OCI-LY7 (cell line): ENCODE data around the gene TSSK3. TPM values are rescaled to one million over a fixed set of nuclear protein-coding genes. Genes with fewer than 3 reads are reported as not detected.
A peak's percentile ranks its signal among the peaks of the same experiment; 100 is the strongest.
"Not testable (repeated sequence)": the region's sequence is repeated elsewhere in the genome, so short reads cannot be mapped to it uniquely, and the experiment has no call there.

ENCODE experiments used
- BruUV-seq: library from RNA; stranded (reverse); fragments of 400-500 nt; replicated peaks from 2 replicates; lab custom pipeline; 2021; lab: Mats Ljungman, UMichigan
- CTCF ChIA-PET: fragments of 300-600 bp; sonication (Branson Sonifier 250); formaldehyde crosslinking; loops from one replicate; lab custom pipeline; 2022; ENCODE audit warnings: antibody characterized with exemption; ENCODE audit not compliant: unreplicated experiment; lab: Charles Lee
- POLR2A ChIA-PET: fragments of 300-600 bp; sonication (Branson Sonifier 250); formaldehyde crosslinking; loops from one replicate; lab custom pipeline; 2022; ENCODE audit warnings: antibody characterized with exemption; lab: Charles Lee
- DNase-seq: peaks from one replicate; pipeline ENCODE4 v3.0.0-alpha.2; 2015; ENCODE audit warnings: low spot score
- H2AFZ ChIP-seq: fragments of 200-600 bp; sonication (generic), shearing (Covaris generic); 2 replicates; pipeline ENCODE4 v1.6.1; 2014; ENCODE audit warnings: mild to moderate bottlenecking, antibody characterized with exemption, low read length, moderate library complexity
- H3K27ac ChIP-seq: fragments of 200-600 bp; sonication (generic); 2 replicates; pipeline ENCODE4 v1.5.1; 2014; ENCODE audit warnings: mixed run types, low read depth, mild to moderate bottlenecking, moderate library complexity, low read length, inconsistent platforms; ENCODE audit not compliant: poor library complexity, severe bottlenecking
- H3K36me3 ChIP-seq: fragments of 200-600 bp; sonication (generic); 2 replicates; pipeline ENCODE4 v1.6.1; 2014; ENCODE audit warnings: mild to moderate bottlenecking, antibody characterized with exemption, low read length, moderate library complexity, mixed read lengths; ENCODE audit not compliant: insufficient read depth
- H3K4me1 ChIP-seq: fragments of 200-600 bp; sonication (generic); 2 replicates; pipeline ENCODE4 v1.5.1; 2014; ENCODE audit warnings: mild to moderate bottlenecking, low read length; ENCODE audit not compliant: insufficient read depth, poor library complexity, severe bottlenecking
- H3K4me2 ChIP-seq: fragments of 200-600 bp; sonication (generic); 2 replicates; pipeline ENCODE4 v1.6.1; 2014; ENCODE audit warnings: mild to moderate bottlenecking, low read length
- H3K4me3 ChIP-seq: fragments of 200-600 bp; sonication (generic); 2 replicates; pipeline ENCODE4 v1.5.1; 2014; ENCODE audit warnings: mild to moderate bottlenecking, low read depth, low read length; ENCODE audit not compliant: poor library complexity, severe bottlenecking
- H3K79me2 ChIP-seq: fragments of 200-600 bp; sonication (generic); 2 replicates; pipeline ENCODE4 v1.6.1; 2016; ENCODE audit warnings: low read depth, mild to moderate bottlenecking, low read length, moderate library complexity, mixed read lengths; ENCODE audit not compliant: insufficient read depth
- H3K9me2 ChIP-seq: fragments of 200-600 bp; sonication (generic); 2 replicates; pipeline ENCODE4 v1.6.1; 2016; ENCODE audit warnings: mild to moderate bottlenecking, low read length, mixed read lengths; ENCODE audit not compliant: insufficient read depth
- H3K9me3 ChIP-seq: fragments of 200-600 bp; sonication (generic); 2 replicates; pipeline ENCODE4 v1.6.1; 2014; ENCODE audit warnings: mild to moderate bottlenecking, mixed run types, low read length, mixed read lengths
- H4K20me1 ChIP-seq: fragments of 200-600 bp; sonication (generic); 2 replicates; pipeline ENCODE4 v1.6.1; 2014; ENCODE audit warnings: mild to moderate bottlenecking, antibody characterized with exemption, low read length, moderate library complexity, mixed read lengths; ENCODE audit not compliant: insufficient read depth
- EZH2phosphoT487 ChIP-seq: fragments of 200-600 bp; sonication (generic); IDR thresholded peaks from 2 replicates; pipeline ENCODE4 v1.6.1; 2018; ENCODE audit warnings: low read depth, borderline replicate concordance, mild to moderate bottlenecking, mixed run types, antibody characterized with exemption, low read length, moderate library complexity, mixed read lengths
- intact Hi-C: fragments of 100-400 bp; cut with micrococcal nuclease; formaldehyde crosslinking; loops from one replicate; pipeline ENCODE4 v1.10.0; 2022; ENCODE audit not compliant: unreplicated experiment
- total RNA-seq, 2 experiments: library from RNA; depleted of rRNA in 1 of 2; stranded (reverse); fragments of >200 nt in 1 of 2; shearing (Covaris generic) in 1 of 2; gene quantifications; 2 replicates each; pipeline ENCODE4 v1.2.3, GENCODE V29; 2014 to 2022
- TF ChIP-seq, protein P1 (sequence below): fragments of 200-600 bp; sonication (generic); conservative IDR thresholded peaks from 2 replicates; pipeline ENCODE4 v1.5.1; 2014; ENCODE audit warnings: mild to moderate bottlenecking, antibody characterized with exemption, low read length, moderate library complexity, mixed read lengths

Gene TSSK3
- total RNA-seq, 2 experiments from 2014 or later = 2.0 to 7.8 TPM

DNA sequence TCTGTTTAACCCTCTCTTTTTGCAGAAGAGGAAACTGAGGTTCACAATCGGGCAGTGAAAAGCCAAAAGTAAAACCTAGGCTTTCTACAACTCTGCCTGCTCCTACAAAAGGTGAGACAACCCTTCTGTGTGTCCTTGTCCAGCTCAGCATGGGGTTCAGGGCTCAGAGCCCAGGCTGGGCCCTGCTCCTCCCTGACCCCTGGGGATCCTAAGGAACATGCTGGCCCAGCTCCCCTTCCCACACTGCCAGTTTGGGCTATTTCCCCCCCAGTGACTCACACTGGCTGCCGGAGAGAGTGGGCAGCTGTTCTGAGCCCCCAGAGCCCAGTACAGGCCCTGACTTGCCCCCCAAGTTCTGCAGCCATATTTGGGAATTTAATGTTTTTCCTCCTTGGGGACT lies 8.9 kb upstream of the TSSK3 start:
- BruUV-seq = TSS peak; percentile 30
- H3K4me1 ChIP-seq = peaks cover 38% of the 10 kb centered on the region

DNA sequence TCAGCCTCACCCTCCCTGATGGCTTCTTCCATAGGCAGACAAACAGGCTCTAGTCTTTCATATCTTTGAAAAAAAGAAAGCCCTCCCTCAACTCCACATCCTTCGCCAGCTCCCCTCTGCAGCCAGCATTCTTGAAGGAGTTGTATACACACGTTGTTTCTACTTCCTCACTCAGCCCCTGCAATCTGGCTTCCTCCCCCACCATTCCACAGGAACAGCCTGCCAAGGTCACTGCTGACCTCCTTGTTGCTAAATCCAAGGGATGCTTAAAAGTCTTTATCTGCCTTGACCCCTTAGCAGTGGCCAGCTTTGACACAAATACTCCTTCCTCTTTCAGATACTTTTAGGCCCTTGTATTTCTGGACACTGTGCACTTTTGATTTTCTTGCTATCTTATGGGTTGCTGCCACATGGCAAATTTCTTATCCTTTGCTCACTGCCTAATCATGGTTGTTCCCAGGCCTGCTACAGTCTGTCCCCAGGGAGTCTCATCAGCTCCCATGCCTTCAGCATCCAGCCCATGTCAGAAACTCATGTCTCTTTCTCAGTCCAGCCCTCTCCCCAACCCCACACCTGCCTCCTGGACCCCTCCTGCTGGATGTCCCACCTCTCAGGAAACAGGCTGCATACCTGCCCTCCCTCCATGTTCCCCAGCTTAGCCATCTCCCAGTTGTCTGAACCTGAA lies 8.3 kb upstream of the TSSK3 start:
- intact Hi-C loops = no loop called here
- DNase-seq = no peak
- H3K4me3 ChIP-seq = no peak overlapping the region
- H3K36me3 ChIP-seq = no peaks in the 10 kb centered on the region
- ChIA-PET POLR2A (interaction anchor here (0.5 kb wide), 1 partner anchor 675 kb away, joined by 4 read pairs; no protein-coding TSS in a partner anchor), CTCF (interaction anchor here (1.1 kb wide), 1 partner anchor 11 kb away, joined by 3 read pairs; no protein-coding TSS in a partner anchor)
- peaks cover 8% of the 10 kb centered on the region; the same call in 1 of the 2 replicates for H3K9me3 ChIP-seq
- TF ChIP-seq EZH2phosphoT487 = no peak
- TF ChIP-seq, protein P1, sequence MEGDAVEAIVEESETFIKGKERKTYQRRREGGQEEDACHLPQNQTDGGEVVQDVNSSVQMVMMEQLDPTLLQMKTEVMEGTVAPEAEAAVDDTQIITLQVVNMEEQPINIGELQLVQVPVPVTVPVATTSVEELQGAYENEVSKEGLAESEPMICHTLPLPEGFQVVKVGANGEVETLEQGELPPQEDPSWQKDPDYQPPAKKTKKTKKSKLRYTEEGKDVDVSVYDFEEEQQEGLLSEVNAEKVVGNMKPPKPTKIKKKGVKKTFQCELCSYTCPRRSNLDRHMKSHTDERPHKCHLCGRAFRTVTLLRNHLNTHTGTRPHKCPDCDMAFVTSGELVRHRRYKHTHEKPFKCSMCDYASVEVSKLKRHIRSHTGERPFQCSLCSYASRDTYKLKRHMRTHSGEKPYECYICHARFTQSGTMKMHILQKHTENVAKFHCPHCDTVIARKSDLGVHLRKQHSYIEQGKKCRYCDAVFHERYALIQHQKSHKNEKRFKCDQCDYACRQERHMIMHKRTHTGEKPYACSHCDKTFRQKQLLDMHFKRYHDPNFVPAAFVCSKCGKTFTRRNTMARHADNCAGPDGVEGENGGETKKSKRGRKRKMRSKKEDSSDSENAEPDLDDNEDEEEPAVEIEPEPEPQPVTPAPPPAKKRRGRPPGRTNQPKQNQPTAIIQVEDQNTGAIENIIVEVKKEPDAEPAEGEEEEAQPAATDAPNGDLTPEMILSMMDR = no peak
- no peak overlapping the region for H2AFZ ChIP-seq
- no peak overlapping the region for H3K4me2 ChIP-seq
- H3K79me2 ChIP-seq = no peaks in the 10 kb centered on the region
- no peaks in the 10 kb centered on the region for H4K20me1 ChIP-seq
- no peak overlapping the region for H3K27ac ChIP-seq
- H3K9me2 ChIP-seq = no peaks in the 10 kb centered on the region
- peaks cover 35% of the 10 kb centered on the region for H3K4me1 ChIP-seq
- no TSS peak for BruUV-seq

More for the DNA sequence above, 8.9 kb upstream of the TSSK3 start:
- POLR2A ChIA-PET = interaction anchor here (0.7 kb wide), 1 partner anchor 31 kb away, joined by 4 read pairs; no protein-coding TSS in a partner anchor
- CTCF ChIA-PET = interaction anchor here (1.1 kb wide), 1 partner anchor 11 kb away, joined by 3 read pairs; no protein-coding TSS in a partner anchor
- H3K79me2 ChIP-seq = no peaks in the 10 kb centered on the region
- peaks cover 8% of the 10 kb centered on the region; the same call in 1 of the 2 replicates for H3K9me3 ChIP-seq
- H3K27ac ChIP-seq = no peak overlapping the region
- no peaks in the 10 kb centered on the region for H3K36me3 ChIP-seq
- no peak for TF ChIP-seq EZH2phosphoT487
- TF ChIP-seq, protein P1 = no peak
- H3K4me3 ChIP-seq = no peak overlapping the region
- H3K4me2 ChIP-seq = no peak overlapping the region; the same call in 1 of the 2 replicates
- no peak overlapping the region for H2AFZ ChIP-seq
- intact Hi-C loops = no loop called here
- no peak for DNase-seq
- no peaks in the 10 kb centered on the region for H4K20me1 ChIP-seq
- H3K9me2 ChIP-seq = no peaks in the 10 kb centered on the region

- intact Hi-C loops, H2AFZ ChIP-seq, DNase-seq, CTCF ChIA-PET, H3K9me3 ChIP-seq, H3K9me2 ChIP-seq, H3K27ac ChIP-seq, H3K4me3 ChIP-seq, H3K79me2 ChIP-seq, H4K20me1 ChIP-seq, H3K36me3 ChIP-seq, BruUV-seq, H3K4me2 ChIP-seq: not testable (repeated sequence)
- POLR2A ChIA-PET = interaction anchor here (0.5 to 0.6 kb wide), 2 partner anchors 247 to 294 kb away, joined by 3 read pairs; no protein-coding TSS in a partner anchor
- peaks cover 40% of the 10 kb centered on the region for H3K4me1 ChIP-seq
Measured at GRCh38 chr1:32355778-32356177, 6.6 kb upstream of the TSSK3 start.
